Right lobe of liver (tissue), 4 donors: ENCODE data around the gene RGPD6.
"Not testable (repeated sequence)": the region's sequence is repeated elsewhere in the genome, so short reads cannot be mapped to it uniquely, and the experiment has no call there.

Experiments used
- POLR2A ChIP-seq: fragments of 450-650 bp; IDR thresholded peaks from one replicate; pipeline ENCODE4 v1.6.1; 2017; ENCODE audit warnings: antibody characterized with exemption, mild to moderate bottlenecking
- TF ChIP-seq, protein P1 (sequence below), 4 donors: fragments of 200-600 bp in 3 of 4; fragments of 450-650 bp in 1 of 4; IDR thresholded peaks; one replicate each; pipeline versions ENCODE4 v1.5.1 to v1.8.0; 2016 to 2022; ENCODE audit warnings: antibody characterized with exemption in 4 of 4, mild to moderate bottlenecking in 2 of 4
- donor health status: DM: no; HTN: no; CAD: no.
- donor health status: DM: no; HTN: no; CAD: no.
- donor health status: DM: no; HTN: yes; CAD: no.

DNA sequence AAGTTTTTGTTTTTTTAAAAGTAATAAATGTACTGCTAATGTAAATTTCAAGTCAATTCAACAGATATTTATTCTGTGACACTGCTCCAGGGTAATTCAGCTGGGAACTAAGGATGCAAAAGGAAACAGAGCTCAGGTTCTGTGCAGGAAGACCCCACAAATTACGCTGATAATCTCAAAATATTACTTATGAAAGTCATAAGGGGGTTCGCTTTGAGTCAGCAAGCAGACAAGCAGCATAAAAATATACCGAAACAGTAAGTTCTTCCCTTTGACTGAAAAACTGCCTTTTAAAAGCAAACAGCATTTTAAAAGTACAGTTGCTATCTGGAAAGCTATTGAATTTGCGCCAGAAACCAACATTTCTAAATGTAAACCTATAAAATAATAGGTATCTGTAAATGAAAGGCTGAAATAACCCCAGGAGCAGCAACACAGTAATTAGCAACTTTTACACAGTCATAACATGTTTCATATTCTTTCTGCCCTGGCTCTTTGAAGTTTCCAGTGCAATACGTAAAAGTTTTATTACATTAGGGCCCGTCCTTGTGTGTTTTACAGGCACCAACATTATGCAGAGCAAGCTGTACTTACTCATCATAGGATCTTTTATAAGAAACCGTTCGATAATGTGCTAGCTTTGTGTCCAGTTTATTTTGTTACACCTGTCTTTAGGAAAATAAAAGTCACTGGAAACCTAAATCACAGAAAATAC lies 31.9 kb upstream of the RGPD6 start:
- TF ChIP-seq, protein P1, sequence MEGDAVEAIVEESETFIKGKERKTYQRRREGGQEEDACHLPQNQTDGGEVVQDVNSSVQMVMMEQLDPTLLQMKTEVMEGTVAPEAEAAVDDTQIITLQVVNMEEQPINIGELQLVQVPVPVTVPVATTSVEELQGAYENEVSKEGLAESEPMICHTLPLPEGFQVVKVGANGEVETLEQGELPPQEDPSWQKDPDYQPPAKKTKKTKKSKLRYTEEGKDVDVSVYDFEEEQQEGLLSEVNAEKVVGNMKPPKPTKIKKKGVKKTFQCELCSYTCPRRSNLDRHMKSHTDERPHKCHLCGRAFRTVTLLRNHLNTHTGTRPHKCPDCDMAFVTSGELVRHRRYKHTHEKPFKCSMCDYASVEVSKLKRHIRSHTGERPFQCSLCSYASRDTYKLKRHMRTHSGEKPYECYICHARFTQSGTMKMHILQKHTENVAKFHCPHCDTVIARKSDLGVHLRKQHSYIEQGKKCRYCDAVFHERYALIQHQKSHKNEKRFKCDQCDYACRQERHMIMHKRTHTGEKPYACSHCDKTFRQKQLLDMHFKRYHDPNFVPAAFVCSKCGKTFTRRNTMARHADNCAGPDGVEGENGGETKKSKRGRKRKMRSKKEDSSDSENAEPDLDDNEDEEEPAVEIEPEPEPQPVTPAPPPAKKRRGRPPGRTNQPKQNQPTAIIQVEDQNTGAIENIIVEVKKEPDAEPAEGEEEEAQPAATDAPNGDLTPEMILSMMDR (IDR thresholded peaks at IDR 0.05): not testable (repeated sequence)
- not testable (repeated sequence) for TF ChIP-seq POLR2A
